Thyroid gland (tissue), 4 donors: ENCODE measurements around the gene EIF3D.

Experiments
- POLR2A ChIP-seq, 2 donors: fragments of 450-650 bp; IDR thresholded peaks; one replicate each; pipeline ENCODE4 v1.6.1; 2017; ENCODE audit warnings: antibody characterized with exemption in 2 of 2, mild to moderate bottlenecking in 2 of 2, moderate library complexity in 1 of 2
- TF ChIP-seq, protein P1 (sequence below), 6 experiments: fragments of 200-600 bp in 3 of 6; fragments of 450-650 bp in 3 of 6; sonication (generic) in 3 of 6; IDR thresholded peaks; one replicate each; pipeline ENCODE4 v1.5.1; 2016 to 2019; ENCODE audit warnings: antibody characterized with exemption in 6 of 6, mild to moderate bottlenecking in 2 of 6, inconsistent platforms in 1 of 6, moderate library complexity in 1 of 6

- TF ChIP-seq, protein P1, sequence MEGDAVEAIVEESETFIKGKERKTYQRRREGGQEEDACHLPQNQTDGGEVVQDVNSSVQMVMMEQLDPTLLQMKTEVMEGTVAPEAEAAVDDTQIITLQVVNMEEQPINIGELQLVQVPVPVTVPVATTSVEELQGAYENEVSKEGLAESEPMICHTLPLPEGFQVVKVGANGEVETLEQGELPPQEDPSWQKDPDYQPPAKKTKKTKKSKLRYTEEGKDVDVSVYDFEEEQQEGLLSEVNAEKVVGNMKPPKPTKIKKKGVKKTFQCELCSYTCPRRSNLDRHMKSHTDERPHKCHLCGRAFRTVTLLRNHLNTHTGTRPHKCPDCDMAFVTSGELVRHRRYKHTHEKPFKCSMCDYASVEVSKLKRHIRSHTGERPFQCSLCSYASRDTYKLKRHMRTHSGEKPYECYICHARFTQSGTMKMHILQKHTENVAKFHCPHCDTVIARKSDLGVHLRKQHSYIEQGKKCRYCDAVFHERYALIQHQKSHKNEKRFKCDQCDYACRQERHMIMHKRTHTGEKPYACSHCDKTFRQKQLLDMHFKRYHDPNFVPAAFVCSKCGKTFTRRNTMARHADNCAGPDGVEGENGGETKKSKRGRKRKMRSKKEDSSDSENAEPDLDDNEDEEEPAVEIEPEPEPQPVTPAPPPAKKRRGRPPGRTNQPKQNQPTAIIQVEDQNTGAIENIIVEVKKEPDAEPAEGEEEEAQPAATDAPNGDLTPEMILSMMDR (IDR thresholded peaks at IDR 0.05): no peak
- no peak for TF ChIP-seq POLR2A (IDR thresholded peaks at IDR 0.05)
Measured at GRCh38 chr22:36471341-36471821, 57.6 kb downstream of the EIF3D start.
